ENCODE measurements around the gene FNDC7. TPM values are rescaled to one million over a fixed set of nuclear protein-coding genes. Genes with fewer than 3 reads are reported as not detected.

FNDC7 gene
- total RNA-seq, 1 donor from 2014 or later: not detected

- Histone ChIP-seq H3K9me3 (ENCODE audit: control insufficient read depth in 3 of 3, low read length in 3 of 3) (no peaks in the 10 kb centered on the region), H3K27me3 (ENCODE audit: control insufficient read depth in 3 of 3, insufficient read depth in 3 of 3, low read length in 3 of 3) (peaks cover 0 to 3% (median 0%) of the 10 kb centered on the region in 3 donors), H3K4me3 (ENCODE audit: low read length in 3 of 3) (no peak overlapping the region), H3K9ac (ENCODE audit: low read depth in 1 of 3, low read length in 3 of 3) (no peak overlapping the region), H3K27ac (ENCODE audit: low read depth, low read length) (no peak overlapping the region), H3K36me3 (ENCODE audit: control insufficient read depth in 3 of 3, insufficient read depth in 3 of 3, low read length in 3 of 3) (no peaks in the 10 kb centered on the region), H3K4me1 (ENCODE audit: control insufficient read depth in 3 of 3, insufficient read depth in 3 of 3, low read length in 3 of 3) (no peaks in the 10 kb centered on the region)
Measured at GRCh38 chr1:108708691-108709660, 3.7 kb upstream of the FNDC7 start.

- Histone ChIP-seq H3K27me3 (ENCODE audit: control insufficient read depth in 3 of 3, insufficient read depth in 3 of 3, low read length in 3 of 3) (no peaks in the 10 kb centered on the region), H3K4me3 (ENCODE audit: low read length in 3 of 3) (no peak overlapping the region), H3K9ac (ENCODE audit: low read depth in 1 of 3, low read length in 3 of 3) (no peak overlapping the region), H3K4me1 (ENCODE audit: control insufficient read depth in 3 of 3, insufficient read depth in 3 of 3, low read length in 3 of 3) (peaks cover 0 to 12% (median 0%) of the 10 kb centered on the region in 3 donors), H3K9me3 (ENCODE audit: control insufficient read depth in 3 of 3, low read length in 3 of 3) (no peaks in the 10 kb centered on the region), H3K27ac (ENCODE audit: low read depth, low read length) (no peak overlapping the region), H3K36me3 (ENCODE audit: control insufficient read depth in 3 of 3, insufficient read depth in 3 of 3, low read length in 3 of 3) (no peaks in the 10 kb centered on the region)
Measured at GRCh38 chr1:108715932-108716331, 3.2 kb downstream of the FNDC7 start.

GRCh38 chr1:108716437-108717230 lies 3.9 kb downstream of the FNDC7 start:
- H3K9me3 ChIP-seq (ENCODE audit: control insufficient read depth in 3 of 3, low read length in 3 of 3): no peaks in the 10 kb centered on the region
- no peaks in the 10 kb centered on the region for H3K36me3 ChIP-seq (ENCODE audit: control insufficient read depth in 3 of 3, insufficient read depth in 3 of 3, low read length in 3 of 3)
- H3K27me3 ChIP-seq (ENCODE audit: control insufficient read depth in 3 of 3, insufficient read depth in 3 of 3, low read length in 3 of 3): no peaks in the 10 kb centered on the region
- H3K9ac ChIP-seq (ENCODE audit: low read depth in 1 of 3, low read length in 3 of 3): no peak overlapping the region
- H3K4me1 ChIP-seq (ENCODE audit: control insufficient read depth in 3 of 3, insufficient read depth in 3 of 3, low read length in 3 of 3): peaks cover 0 to 12% (median 0%) of the 10 kb centered on the region in 3 donors
- H3K4me3 ChIP-seq (ENCODE audit: low read length in 3 of 3): no peak overlapping the region
- H3K27ac ChIP-seq (ENCODE audit: low read depth, low read length): no peak overlapping the region

GRCh38 chr1:108717774-108718316 lies 5.1 kb downstream of the FNDC7 start:
- no peaks in the 10 kb centered on the region for H3K9me3 ChIP-seq (ENCODE audit: control insufficient read depth in 3 of 3, low read length in 3 of 3)
- H3K4me3 ChIP-seq (ENCODE audit: low read length in 3 of 3): no peak overlapping the region
- H3K36me3 ChIP-seq (ENCODE audit: control insufficient read depth in 3 of 3, insufficient read depth in 3 of 3, low read length in 3 of 3): no peaks in the 10 kb centered on the region
- no peak overlapping the region for H3K9ac ChIP-seq (ENCODE audit: low read depth in 1 of 3, low read length in 3 of 3)
- no peak overlapping the region for H3K27ac ChIP-seq (ENCODE audit: low read depth, low read length)
- no peaks in the 10 kb centered on the region for H3K27me3 ChIP-seq (ENCODE audit: control insufficient read depth in 3 of 3, insufficient read depth in 3 of 3, low read length in 3 of 3)
- H3K4me1 ChIP-seq (ENCODE audit: control insufficient read depth in 3 of 3, insufficient read depth in 3 of 3, low read length in 3 of 3): peaks cover 0 to 12% (median 0%) of the 10 kb centered on the region in 3 donors

- H3K9ac ChIP-seq (ENCODE audit: low read depth in 1 of 3, low read length in 3 of 3): no peak overlapping the region
- H3K27ac ChIP-seq (ENCODE audit: low read depth, low read length): no peak overlapping the region
Measured at GRCh38 chr1:108718927-108719655, 6.4 kb downstream of the FNDC7 start.

GRCh38 chr1:108719656-108720435 lies 7.1 kb downstream of the FNDC7 start:
- Histone ChIP-seq H3K4me3 (ENCODE audit: low read length in 3 of 3) (no peak overlapping the region), H3K4me1 (ENCODE audit: control insufficient read depth in 3 of 3, insufficient read depth in 3 of 3, low read length in 3 of 3) (peaks cover 0 to 12% (median 0%) of the 10 kb centered on the region in 3 donors), H3K36me3 (ENCODE audit: control insufficient read depth in 3 of 3, insufficient read depth in 3 of 3, low read length in 3 of 3) (no peaks in the 10 kb centered on the region), H3K9me3 (ENCODE audit: control insufficient read depth in 3 of 3, low read length in 3 of 3) (no peaks in the 10 kb centered on the region), H3K27me3 (ENCODE audit: control insufficient read depth in 3 of 3, insufficient read depth in 3 of 3, low read length in 3 of 3) (no peaks in the 10 kb centered on the region), H3K27ac (ENCODE audit: low read depth, low read length) (no peak overlapping the region), H3K9ac (ENCODE audit: low read depth in 1 of 3, low read length in 3 of 3) (no peak overlapping the region)

More at GRCh38 chr1:108718927-108719655, 6.4 kb downstream of the FNDC7 start:
- Histone ChIP-seq H3K36me3 (ENCODE audit: control insufficient read depth in 3 of 3, insufficient read depth in 3 of 3, low read length in 3 of 3) (no peaks in the 10 kb centered on the region), H3K4me3 (ENCODE audit: low read length in 3 of 3) (no peak overlapping the region), H3K9me3 (ENCODE audit: control insufficient read depth in 3 of 3, low read length in 3 of 3) (no peaks in the 10 kb centered on the region), H3K4me1 (ENCODE audit: control insufficient read depth in 3 of 3, insufficient read depth in 3 of 3, low read length in 3 of 3) (peaks cover 0 to 12% (median 0%) of the 10 kb centered on the region in 3 donors), H3K27me3 (ENCODE audit: control insufficient read depth in 3 of 3, insufficient read depth in 3 of 3, low read length in 3 of 3) (no peaks in the 10 kb centered on the region)

- no peaks in the 10 kb centered on the region for H3K9me3 ChIP-seq (ENCODE audit: control insufficient read depth in 3 of 3, low read length in 3 of 3)
- H3K4me3 ChIP-seq (ENCODE audit: low read length in 3 of 3): no peak overlapping the region
- no peak overlapping the region for H3K27ac ChIP-seq (ENCODE audit: low read depth, low read length)
Measured at GRCh38 chr1:108722292-108722691, 9.6 kb downstream of the FNDC7 start.

GRCh38 chr1:108725906-108726305 lies 13.2 kb downstream of the FNDC7 start:
- H3K4me1 ChIP-seq (ENCODE audit: control insufficient read depth in 3 of 3, insufficient read depth in 3 of 3, low read length in 3 of 3): no peaks in the 10 kb centered on the region

More at GRCh38 chr1:108722292-108722691, 9.6 kb downstream of the FNDC7 start:
- H3K9ac ChIP-seq (ENCODE audit: low read depth in 1 of 3, low read length in 3 of 3): no peak overlapping the region
- H3K4me1 ChIP-seq (ENCODE audit: control insufficient read depth in 3 of 3, insufficient read depth in 3 of 3, low read length in 3 of 3): peaks cover 0 to 12% (median 0%) of the 10 kb centered on the region in 3 donors
- H3K27me3 ChIP-seq (ENCODE audit: control insufficient read depth in 3 of 3, insufficient read depth in 3 of 3, low read length in 3 of 3): no peaks in the 10 kb centered on the region
- no peaks in the 10 kb centered on the region for H3K36me3 ChIP-seq (ENCODE audit: control insufficient read depth in 3 of 3, insufficient read depth in 3 of 3, low read length in 3 of 3)

More at GRCh38 chr1:108725906-108726305, 13.2 kb downstream of the FNDC7 start:
- H3K9me3 ChIP-seq (ENCODE audit: control insufficient read depth in 3 of 3, low read length in 3 of 3): no peaks in the 10 kb centered on the region
- H3K4me3 ChIP-seq (ENCODE audit: low read length in 3 of 3): no peak overlapping the region
- peaks cover 0 to 4% (median 0%) of the 10 kb centered on the region in 3 donors for H3K27me3 ChIP-seq (ENCODE audit: control insufficient read depth in 3 of 3, insufficient read depth in 3 of 3, low read length in 3 of 3)
- no peak overlapping the region for H3K9ac ChIP-seq (ENCODE audit: low read depth in 1 of 3, low read length in 3 of 3)
- no peaks in the 10 kb centered on the region for H3K36me3 ChIP-seq (ENCODE audit: control insufficient read depth in 3 of 3, insufficient read depth in 3 of 3, low read length in 3 of 3)
- no peak overlapping the region for H3K27ac ChIP-seq (ENCODE audit: low read depth, low read length)
